Measurements from ENCODE around the gene BCL2L13. TPM values are rescaled to one million over a fixed set of nuclear protein-coding genes. Genes with fewer than 3 reads are reported as not detected.

Gene BCL2L13
- total and polyA plus RNA-seq, 4 donors: 34.6 to 46.5 (median 39.5) TPM

- DNase-seq (ENCODE audit: low read depth in 4 of 6, low spot score in 6 of 6): no peak
- H3K9me3 ChIP-seq (ENCODE audit: control insufficient read depth, insufficient read depth, low read length): no peaks in the 10 kb centered on the region
- H3K4me1 ChIP-seq (ENCODE audit: control insufficient read depth, insufficient read depth, low read length): peaks cover 36% of the 10 kb centered on the region
Measured at GRCh38 chr22:17780116-17780740, 141.7 kb downstream of the BCL2L13 start.

More at GRCh38 chr22:17780116-17780740, 141.7 kb downstream of the BCL2L13 start:
- WGBS (ENCODE audit: insufficient coverage): 73% methylated on average over 17 of the region's 19 CpGs
- Histone ChIP-seq H3K27me3 (ENCODE audit: control insufficient read depth, insufficient read depth, low read length) (no peaks in the 10 kb centered on the region), H3K27ac (ENCODE audit: low read depth, low read length) (no peak overlapping the region), H3K36me3 (ENCODE audit: control insufficient read depth, insufficient read depth, low read length) (peaks cover 8% of the 10 kb centered on the region), H3K4me3 (ENCODE audit: low read depth, low read length) (no peak overlapping the region)

Small RNA genes within 50 kb of the gene (small RNA-seq; reads per million reads assigned to genes)
- gene MIR3198-1 (ENCODE audit: low replicate concordance): not detected

Other genes starting within 250 kb of the BCL2L13 start
- gene SLC25A18, start 75.3 kb upstream of the BCL2L13 start, total RNA-seq: 10 to 100 TPM; 13.1 to 14.0 TPM
- 10 to 100 TPM; 28.8 to 32.6 TPM for gene SLC25A18, start 75.3 kb upstream of the BCL2L13 start, polyA plus RNA-seq (ENCODE audit: insufficient read length in 2 of 2)
- 100 to 1,000 TPM; 141 to 158 TPM for gene ATP6V1E1, start 10.0 kb upstream of the BCL2L13 start, total RNA-seq
- gene ATP6V1E1, start 10.0 kb upstream of the BCL2L13 start, polyA plus RNA-seq (ENCODE audit: insufficient read length in 2 of 2): 100 to 1,000 TPM; 135 to 140 TPM
- gene BID, start 135.7 kb downstream of the BCL2L13 start, total RNA-seq: 10 to 100 TPM; 24.7 to 29.3 TPM
- 10 to 100 TPM; 45.5 to 49.2 TPM for gene BID, start 135.7 kb downstream of the BCL2L13 start, polyA plus RNA-seq (ENCODE audit: insufficient read length in 2 of 2)

Measured in spinal cord (tissue), 10 donors.